Epidermal melanocyte (primary cell): Measurements from ENCODE around the gene MT2A.

ENCODE experiments used
- DNase-seq: peaks from one replicate; pipeline ENCODE4 v3.0.0; 2011; ENCODE audit warnings: low spot score; ENCODE audit not compliant: insufficient read length

Gene MT2A

GRCh38 chr16:56637814-56638750 lies 29.7 kb downstream of the MT2A start, which contains the start of gene MT1A:
Gene MT1A, plus strand, starts transcription at chr16:56638666. Its CDS starts 73 bp downstream, at chr16:56638739.
- DNase-seq = no peak

- DNase-seq = no peak
Observed at GRCh38 chr16:56639045-56639444, 30.7 kb downstream of the MT2A start.

GRCh38 chr16:56640076-56640475 lies 31.7 kb downstream of the MT2A start:
- no peak for DNase-seq

GRCh38 chr16:56641166-56641565 lies 32.8 kb downstream of the MT2A start:
- no peak for DNase-seq

- no peak for DNase-seq
Observed at GRCh38 chr16:56643080-56643778, 34.8 kb downstream of the MT2A start.

- DNase-seq = no peak
Observed at GRCh38 chr16:56643833-56644232, 35.4 kb downstream of the MT2A start.

- no peak for DNase-seq
Observed at GRCh38 chr16:56645311-56645710, 36.9 kb downstream of the MT2A start.

- no peak for DNase-seq
Observed at GRCh38 chr16:56645838-56646237, 37.5 kb downstream of the MT2A start.

GRCh38 chr16:56647641-56648431 lies 39.5 kb downstream of the MT2A start:
- no peak for DNase-seq

GRCh38 chr16:56649271-56649670 lies 40.9 kb downstream of the MT2A start:
- no peak for DNase-seq

GRCh38 chr16:56649820-56650219 lies 41.4 kb downstream of the MT2A start:
- no peak for DNase-seq

- DNase-seq = no peak
Observed at GRCh38 chr16:56651586-56651985, 43.2 kb downstream of the MT2A start, which contains the start of gene MT1B. Gene MT1B, plus strand, starts transcription at chr16:56651886. Its CDS starts 68 bp downstream, at chr16:56651954.

GRCh38 chr16:56652600-56652999 lies 44.2 kb downstream of the MT2A start:
- DNase-seq = no peak

- no peak for DNase-seq
Observed at GRCh38 chr16:56653218-56653617, 44.8 kb downstream of the MT2A start.

- no peak for DNase-seq
Observed at GRCh38 chr16:56657555-56658326, 49.4 kb downstream of the MT2A start, which contains the start of gene MT1F. Gene MT1F, plus strand, starts transcription at chr16:56657959. Its CDS starts 100 bp downstream, at chr16:56658059.

- DNase-seq = no peak
Observed at GRCh38 chr16:56658327-56658875, 50.0 kb downstream of the MT2A start.
